HL-60 (cell line): Measurements from ENCODE around the gene NCS1.

Experiments used
- POLR2AphosphoS5 ChIP-seq: IDR thresholded peaks from 2 replicates; pipeline ENCODE4 v1.6.1; 2012; ENCODE audit warnings: low read depth
- TF ChIP-seq, protein P1 (sequence below): IDR thresholded peaks from one replicate; pipeline ENCODE4 v1.5.1; 2011; ENCODE audit warnings: low read length, control low read depth, inconsistent platforms; ENCODE audit not compliant: insufficient read depth

DNA sequence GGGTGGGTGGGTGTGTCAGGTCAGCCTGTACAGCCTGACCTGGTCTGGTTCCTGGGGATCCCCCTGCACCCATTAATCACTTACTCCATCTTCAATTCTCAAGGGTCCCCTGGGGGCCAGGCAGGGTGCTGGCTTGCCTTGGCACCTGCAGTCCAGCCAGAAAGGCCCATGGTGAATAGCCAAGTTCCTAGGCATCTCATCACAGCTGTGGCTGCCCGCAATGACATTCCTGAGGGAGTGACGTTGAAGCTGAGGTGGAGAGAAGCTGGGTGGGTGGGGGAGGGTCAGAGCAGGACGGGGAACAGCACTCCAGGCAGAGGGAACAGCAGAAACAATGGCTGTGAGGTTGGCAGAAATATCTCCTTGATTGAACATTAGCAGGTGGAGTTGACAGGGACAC, 103.9 kb downstream of the NCS1 start:
- TF ChIP-seq, protein P1, sequence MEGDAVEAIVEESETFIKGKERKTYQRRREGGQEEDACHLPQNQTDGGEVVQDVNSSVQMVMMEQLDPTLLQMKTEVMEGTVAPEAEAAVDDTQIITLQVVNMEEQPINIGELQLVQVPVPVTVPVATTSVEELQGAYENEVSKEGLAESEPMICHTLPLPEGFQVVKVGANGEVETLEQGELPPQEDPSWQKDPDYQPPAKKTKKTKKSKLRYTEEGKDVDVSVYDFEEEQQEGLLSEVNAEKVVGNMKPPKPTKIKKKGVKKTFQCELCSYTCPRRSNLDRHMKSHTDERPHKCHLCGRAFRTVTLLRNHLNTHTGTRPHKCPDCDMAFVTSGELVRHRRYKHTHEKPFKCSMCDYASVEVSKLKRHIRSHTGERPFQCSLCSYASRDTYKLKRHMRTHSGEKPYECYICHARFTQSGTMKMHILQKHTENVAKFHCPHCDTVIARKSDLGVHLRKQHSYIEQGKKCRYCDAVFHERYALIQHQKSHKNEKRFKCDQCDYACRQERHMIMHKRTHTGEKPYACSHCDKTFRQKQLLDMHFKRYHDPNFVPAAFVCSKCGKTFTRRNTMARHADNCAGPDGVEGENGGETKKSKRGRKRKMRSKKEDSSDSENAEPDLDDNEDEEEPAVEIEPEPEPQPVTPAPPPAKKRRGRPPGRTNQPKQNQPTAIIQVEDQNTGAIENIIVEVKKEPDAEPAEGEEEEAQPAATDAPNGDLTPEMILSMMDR, result no peak
- TF ChIP-seq POLR2AphosphoS5, result no peak
